Mesenchymal stem cell (in vitro differentiated cells and primary cell): ENCODE measurements around the gene MAP7.

ENCODE experiments used
- DNase-seq: peaks from one replicate; pipeline ENCODE4 v3.0.0-alpha.2; 2013
- H2AFZ ChIP-seq: one replicate; pipeline ENCODE4 v1.6.1; 2013; ENCODE audit warnings: low read depth, mild to moderate bottlenecking, control low read depth, inconsistent platforms, low read length, moderate library complexity
- H2AK5ac ChIP-seq: 2 replicates; pipeline ENCODE4 v1.6.1; 2013; ENCODE audit warnings: low read length, moderate library complexity, mild to moderate bottlenecking, inconsistent platforms; ENCODE audit not compliant: severe bottlenecking
- H2BK120ac ChIP-seq: one replicate; pipeline ENCODE4 v1.6.1; 2013; ENCODE audit warnings: low read depth, mild to moderate bottlenecking, inconsistent platforms, low read length, moderate library complexity
- H2BK12ac ChIP-seq, 2 experiments: one replicate each; pipeline ENCODE4 v1.6.1; 2013; ENCODE audit warnings: inconsistent platforms in 2 of 2, low read length in 2 of 2, mild to moderate bottlenecking in 2 of 2, moderate library complexity in 2 of 2, control low read depth in 1 of 2
- H2BK15ac ChIP-seq: one replicate; pipeline ENCODE4 v1.6.1; 2013; ENCODE audit warnings: mild to moderate bottlenecking, low read depth, inconsistent platforms; ENCODE audit not compliant: poor library complexity, severe bottlenecking
- H2BK5ac ChIP-seq: 2 replicates; pipeline ENCODE4 v1.6.1; 2013; ENCODE audit warnings: low read depth, mild to moderate bottlenecking, low read length, control low read depth, inconsistent platforms; ENCODE audit not compliant: poor library complexity, severe bottlenecking
- H3K14ac ChIP-seq, 2 experiments: one replicate each; pipeline ENCODE4 v1.6.1; 2013; ENCODE audit warnings: inconsistent platforms in 2 of 2, low read length in 2 of 2, control low read depth in 1 of 2, mild to moderate bottlenecking in 1 of 2, moderate library complexity in 1 of 2
- H3K18ac ChIP-seq, 2 experiments: one replicate each; pipeline ENCODE4 v1.6.1; 2013; ENCODE audit warnings: inconsistent platforms in 2 of 2, low read length in 2 of 2, control low read depth in 1 of 2, low read depth in 1 of 2, mild to moderate bottlenecking in 1 of 2
- H3K23ac ChIP-seq, 2 experiments: one replicate each; pipeline ENCODE4 v1.6.1; 2013; ENCODE audit warnings: inconsistent platforms in 2 of 2, low read length in 2 of 2, mild to moderate bottlenecking in 2 of 2, moderate library complexity in 2 of 2, control low read depth in 1 of 2
- H3K27ac ChIP-seq: 2 replicates; pipeline ENCODE4 v1.5.1; 2013; ENCODE audit warnings: mild to moderate bottlenecking, moderate library complexity, low read length, control low read depth, inconsistent platforms; ENCODE audit not compliant: poor library complexity, severe bottlenecking
- H3K27me3 ChIP-seq, 2 experiments: 2 replicates each; pipeline versions ENCODE4 v1.6.1 to v1.7.0; 2013; ENCODE audit warnings: low read length in 2 of 2, mild to moderate bottlenecking in 2 of 2, moderate library complexity in 2 of 2, control low read depth in 1 of 2, inconsistent platforms in 1 of 2; ENCODE audit not compliant: control insufficient read depth in 1 of 2, insufficient read depth in 1 of 2
- H3K36me3 ChIP-seq, 2 experiments: 2 replicates each; pipeline versions ENCODE4 v1.6.1 to v1.7.0; 2013; ENCODE audit warnings: low read length in 2 of 2, control low read depth in 1 of 2, inconsistent platforms in 1 of 2, low read depth in 1 of 2, mild to moderate bottlenecking in 1 of 2; ENCODE audit not compliant: insufficient read depth in 2 of 2, control insufficient read depth in 1 of 2
- H3K4ac ChIP-seq, 2 experiments: one replicate each; pipeline ENCODE4 v1.6.1; 2013; ENCODE audit warnings: inconsistent platforms in 2 of 2, low read length in 2 of 2, mild to moderate bottlenecking in 2 of 2, moderate library complexity in 2 of 2, control low read depth in 1 of 2, low read depth in 1 of 2
- H3K4me1 ChIP-seq: 2 replicates; pipeline ENCODE4 v1.6.1; 2013; ENCODE audit warnings: low read depth, low read length, control low read depth; ENCODE audit not compliant: control insufficient read depth, insufficient read depth
- H3K4me2 ChIP-seq: 2 replicates; pipeline ENCODE4 v1.6.1; 2013; ENCODE audit warnings: low read length, mild to moderate bottlenecking, inconsistent platforms; ENCODE audit not compliant: poor library complexity, severe bottlenecking
- H3K4me3 ChIP-seq, 2 experiments: 2 replicates each; pipeline versions ENCODE4 v1.5.1 to v1.7.0; 2013; ENCODE audit warnings: low read length in 2 of 2, mild to moderate bottlenecking in 2 of 2, control low read depth in 1 of 2, low read depth in 1 of 2; ENCODE audit not compliant: insufficient read depth in 1 of 2
- H3K79me1 ChIP-seq: replicated peaks from 2 replicates; pipeline ENCODE4 v1.6.1; 2013; ENCODE audit warnings: mild to moderate bottlenecking, control low read depth, low read length, inconsistent platforms; ENCODE audit not compliant: poor library complexity, severe bottlenecking
- H3K9ac ChIP-seq: 2 replicates; pipeline ENCODE4 v1.7.0; 2013; ENCODE audit warnings: mild to moderate bottlenecking, low read length, moderate library complexity
- H3K9me3 ChIP-seq: 2 replicates; pipeline ENCODE4 v1.7.0; 2013; ENCODE audit warnings: mild to moderate bottlenecking, low read length; ENCODE audit not compliant: control insufficient read depth
- H4K8ac ChIP-seq: one replicate; pipeline ENCODE4 v1.6.1; 2013; ENCODE audit warnings: inconsistent platforms, mild to moderate bottlenecking, low read length, moderate library complexity
- H4K91ac ChIP-seq: one replicate; pipeline ENCODE4 v1.6.1; 2013; ENCODE audit warnings: mild to moderate bottlenecking, low read length, inconsistent platforms
- whole genome bisulfite sequencing: methylation state at CpG from one replicate; pipeline ENCODE4 v1.1.7; 2013; ENCODE audit warnings: mixed read lengths; 5-methylcytosine and 5-hydroxymethylcytosine counted together

MAP7 gene

GRCh38 chr6:136538836-136539235 is 11.4 kb downstream of the MAP7 start:
- no peak overlapping the region for H4K91ac ChIP-seq
- H3K79me1 ChIP-seq: no peaks in the 10 kb centered on the region
- no peaks in the 10 kb centered on the region for H3K9me3 ChIP-seq
- no peak overlapping the region for H2AFZ ChIP-seq
- H3K4ac ChIP-seq: no peak overlapping the region
- H2BK120ac ChIP-seq: no peak overlapping the region
- no peak overlapping the region for H3K18ac ChIP-seq
- no peak overlapping the region for H3K4me2 ChIP-seq
- no peak overlapping the region for H2BK15ac ChIP-seq
- H3K27ac ChIP-seq: no peak overlapping the region
- no peaks in the 10 kb centered on the region for H3K36me3 ChIP-seq
- H3K27me3 ChIP-seq: peaks cover 0 to 4% of the 10 kb centered on the region in 2 experiments
- no peak for DNase-seq
- no peak overlapping the region for H3K23ac ChIP-seq
- H2BK12ac ChIP-seq: no peak overlapping the region
- H3K4me1 ChIP-seq: peaks cover 3% of the 10 kb centered on the region
- H3K9ac ChIP-seq: no peak overlapping the region
- H3K4me3 ChIP-seq: no peak overlapping the region
- H3K14ac ChIP-seq: no peak overlapping the region
- no peak overlapping the region for H4K8ac ChIP-seq
- H2AK5ac ChIP-seq: no peak overlapping the region
- 82% methylated on average over 4 of the region's 4 CpGs for WGBS
- no peak overlapping the region for H2BK5ac ChIP-seq

GRCh38 chr6:136535880-136536650 is 14.2 kb downstream of the MAP7 start:
- no peak overlapping the region for H3K4me2 ChIP-seq
- no peaks in the 10 kb centered on the region for H3K36me3 ChIP-seq
- H4K91ac ChIP-seq: no peak overlapping the region
- H3K14ac ChIP-seq: no peak overlapping the region
- H3K9me3 ChIP-seq: no peaks in the 10 kb centered on the region
- H2AFZ ChIP-seq: no peak overlapping the region
- H3K4me3 ChIP-seq: no peak overlapping the region
- WGBS: 100% methylated on average over 1 of the region's 8 CpGs
- peaks cover 0 to 4% of the 10 kb centered on the region in 2 experiments for H3K27me3 ChIP-seq
- no peak for DNase-seq
- H2BK5ac ChIP-seq: no peak overlapping the region
- H2BK120ac ChIP-seq: no peak overlapping the region
- H2AK5ac ChIP-seq: no peak overlapping the region
- H3K4ac ChIP-seq: no peak overlapping the region
- H3K9ac ChIP-seq: no peak overlapping the region
- no peak overlapping the region for H2BK15ac ChIP-seq
- H2BK12ac ChIP-seq: no peak overlapping the region
- no peak overlapping the region for H3K27ac ChIP-seq
- peaks cover 3% of the 10 kb centered on the region for H3K4me1 ChIP-seq
- no peak overlapping the region for H4K8ac ChIP-seq
- H3K23ac ChIP-seq: no peak overlapping the region
- H3K79me1 ChIP-seq: no peaks in the 10 kb centered on the region
- H3K18ac ChIP-seq: no peak overlapping the region

GRCh38 chr6:136535017-136535765 is 15.0 kb downstream of the MAP7 start:
- no peak for DNase-seq
- Histone ChIP-seq H3K27me3 (peaks cover 0 to 4% of the 10 kb centered on the region in 2 experiments), H2BK120ac (no peak overlapping the region), H3K27ac (no peak overlapping the region), H3K36me3 (no peaks in the 10 kb centered on the region), H3K14ac (no peak overlapping the region), H2BK15ac (no peak overlapping the region), H3K4me2 (no peak overlapping the region), H3K18ac (no peak overlapping the region), H2AFZ (no peak overlapping the region), H3K4me3 (no peak overlapping the region), H3K9ac (no peak overlapping the region), H2BK5ac (no peak overlapping the region), H2AK5ac (no peak overlapping the region), H3K9me3 (no peaks in the 10 kb centered on the region), H4K91ac (no peak overlapping the region), H3K23ac (no peak overlapping the region), H3K79me1 (no peaks in the 10 kb centered on the region), H3K4ac (no peak overlapping the region), H3K4me1 (peaks cover 3% of the 10 kb centered on the region), H2BK12ac (no peak overlapping the region), H4K8ac (no peak overlapping the region)
- WGBS: 67% methylated on average over 4 of the region's 5 CpGs

- no peak overlapping the region for H2BK120ac ChIP-seq
- H2AFZ ChIP-seq: no peak overlapping the region
- H3K4me1 ChIP-seq: no peaks in the 10 kb centered on the region
- H3K27ac ChIP-seq: no peak overlapping the region
- H3K9ac ChIP-seq: no peak overlapping the region
- H3K36me3 ChIP-seq: no peaks in the 10 kb centered on the region
- H3K14ac ChIP-seq: no peak overlapping the region
- H3K23ac ChIP-seq: no peak overlapping the region
- no peak overlapping the region for H3K18ac ChIP-seq
- H4K8ac ChIP-seq: no peak overlapping the region
- DNase-seq: no peak
- no peaks in the 10 kb centered on the region for H3K79me1 ChIP-seq
- H4K91ac ChIP-seq: no peak overlapping the region
- H3K4me3 ChIP-seq: no peak overlapping the region
- H2AK5ac ChIP-seq: no peak overlapping the region
- H3K9me3 ChIP-seq: no peaks in the 10 kb centered on the region
- no peak overlapping the region for H3K4ac ChIP-seq
- WGBS: 75% methylated on average over 1 of the region's 3 CpGs
- no peak overlapping the region for H2BK12ac ChIP-seq
- no peak overlapping the region for H2BK5ac ChIP-seq
- H2BK15ac ChIP-seq: no peak overlapping the region
- no peak overlapping the region for H3K4me2 ChIP-seq
- peaks cover 0 to 4% of the 10 kb centered on the region in 2 experiments for H3K27me3 ChIP-seq
Measured at GRCh38 chr6:136534268-136534667, 16.0 kb downstream of the MAP7 start.
